H1 (cell line): Measurements from ENCODE around the gene NBAS. TPM values are rescaled to one million over a fixed set of nuclear protein-coding genes. Genes with fewer than 3 reads are reported as not detected.

Experiments
- CTCF ChIA-PET: fragments of 300-600 bp; sonication (Branson Sonifier 250); formaldehyde crosslinking; loops from one replicate; lab custom pipeline; 2021; ENCODE audit not compliant: partially characterized antibody; lab: Charles Lee
- POLR2A ChIA-PET: fragments of 300-600 bp; sonication (Branson Sonifier 250); formaldehyde crosslinking; loops from one replicate; lab custom pipeline; 2021; ENCODE audit warnings: inconsistent platforms; ENCODE audit not compliant: partially characterized antibody; lab: Charles Lee
- DNase-seq, 2 experiments: peaks; one replicate each; pipeline versions ENCODE4 v3.0.0 to v3.0.0-alpha.2; 2010 to 2022; ENCODE audit warnings: low spot score in 2 of 2, low read depth in 1 of 2, mixed read lengths in 1 of 2
- FAIRE-seq: peaks from 2 replicates; lab custom pipeline; 2011; peaks lifted over from hg19 to GRCh38; lab: Jason Lieb, UNC
- H2AFZ ChIP-seq: 2 replicates; pipeline ENCODE4 v1.8.1; 2012; ENCODE audit warnings: low read length, inconsistent platforms
- H2AK5ac ChIP-seq: 2 replicates; pipeline ENCODE4 v1.6.1; 2013; ENCODE audit warnings: low read depth, low read length
- H2BK120ac ChIP-seq: replicated peaks from 2 replicates; pipeline ENCODE3; 2013; ENCODE audit warnings: low read depth, low read length, inconsistent platforms
- H2BK12ac ChIP-seq: 2 replicates; pipeline ENCODE4 v1.6.1; 2013; ENCODE audit warnings: low read depth, low read length
- H2BK15ac ChIP-seq: 2 replicates; pipeline ENCODE4 v1.6.1; 2013; ENCODE audit warnings: low read length
- H2BK20ac ChIP-seq: 2 replicates; pipeline ENCODE4 v1.6.1; 2013; ENCODE audit warnings: low read length
- H2BK5ac ChIP-seq: 2 replicates; pipeline ENCODE4 v1.6.1; 2013; ENCODE audit warnings: low read depth, low read length
- H3K14ac ChIP-seq: 2 replicates; pipeline ENCODE4 v1.6.1; 2013; ENCODE audit warnings: inconsistent platforms; ENCODE audit not compliant: insufficient read length
- H3K18ac ChIP-seq: 2 replicates; pipeline ENCODE4 v1.6.1; 2013; ENCODE audit warnings: low read length; ENCODE audit errors: extremely low read depth
- H3K23ac ChIP-seq: 2 replicates; pipeline ENCODE4 v1.6.1; 2013; ENCODE audit warnings: inconsistent platforms; ENCODE audit not compliant: insufficient read length
- H3K23me2 ChIP-seq: 2 replicates; pipeline ENCODE4 v1.6.1; 2013; ENCODE audit warnings: low read depth, low read length
- H3K27ac ChIP-seq: 2 replicates; pipeline ENCODE4 v1.6.1; 2011; ENCODE audit warnings: low read depth, low read length, inconsistent platforms
- H3K27me3 ChIP-seq, 4 experiments: replicated peaks in 1 of 4; 1 replicate in 1 of 4; 2 replicates in 3 of 4; pipeline versions ENCODE4 v1.6.1 to v1.8.1; 2011 to 2013; ENCODE audit warnings: low read length in 3 of 4, mild to moderate bottlenecking in 3 of 4, inconsistent platforms in 2 of 4, mixed read lengths in 2 of 4, moderate library complexity in 1 of 4; ENCODE audit not compliant: control insufficient read depth in 3 of 4, insufficient read depth in 3 of 4; ENCODE audit errors: extremely low read depth in 1 of 4
- H3K36me3 ChIP-seq, 4 experiments: 2 replicates each; pipeline versions ENCODE4 v1.6.1 to v1.8.1; 2011 to 2013; ENCODE audit warnings: mild to moderate bottlenecking in 4 of 4, low read length in 3 of 4, moderate library complexity in 2 of 4, control low read depth in 1 of 4, inconsistent platforms in 1 of 4; ENCODE audit not compliant: insufficient read depth in 4 of 4, control insufficient read depth in 2 of 4
- H3K4ac ChIP-seq: replicated peaks from 2 replicates; pipeline ENCODE3; 2013; ENCODE audit warnings: low read length, low read depth, mixed read lengths, inconsistent platforms; ENCODE audit not compliant: insufficient read length
- H3K4me1 ChIP-seq, 4 experiments: replicated peaks in 1 of 4; 1 replicate in 1 of 4; 2 replicates in 3 of 4; pipeline versions ENCODE4 v1.6.1 to v1.8.1; 2011 to 2013; ENCODE audit warnings: low read length in 3 of 4, inconsistent platforms in 2 of 4, mixed read lengths in 1 of 4; ENCODE audit not compliant: insufficient read depth in 4 of 4, control insufficient read depth in 3 of 4
- H3K4me2 ChIP-seq, 2 experiments: 2 replicates each; pipeline versions ENCODE4 v1.6.1 to v1.8.1; 2011 to 2013; ENCODE audit warnings: low read depth in 2 of 2, low read length in 2 of 2, control low read depth in 1 of 2, inconsistent platforms in 1 of 2, mild to moderate bottlenecking in 1 of 2; ENCODE audit not compliant: insufficient read depth in 1 of 2
- H3K4me3 ChIP-seq, 4 experiments: fragments of 200-600, 300-600 bp in 1 of 4; sonication (generic), shearing (Covaris generic), sonication (Bioruptor Twin) in 1 of 4; 2 replicates each; pipeline versions ENCODE4 v1.5.1 to v1.8.1; 2011 to 2016; ENCODE audit warnings: low read length in 4 of 4, low read depth in 3 of 4, control low read depth in 2 of 4, inconsistent platforms in 2 of 4, mild to moderate bottlenecking in 2 of 4, mixed read lengths in 1 of 4, moderate library complexity in 1 of 4; ENCODE audit not compliant: insufficient read depth in 2 of 4; ENCODE audit errors: extremely low read depth in 1 of 4
- H3K56ac ChIP-seq: replicated peaks from 2 replicates; pipeline ENCODE3; 2013; ENCODE audit warnings: low read depth, mild to moderate bottlenecking, mixed read lengths, low read length, inconsistent platforms; ENCODE audit not compliant: insufficient read length
- H3K79me1 ChIP-seq: 2 replicates; pipeline ENCODE4 v1.6.1; 2013; ENCODE audit warnings: low read depth, low read length, control low read depth
- H3K79me2 ChIP-seq, 2 experiments: 2 replicates each; pipeline versions ENCODE4 v1.6.1 to v1.8.1; 2012 to 2013; ENCODE audit warnings: low read length in 2 of 2, mild to moderate bottlenecking in 2 of 2, inconsistent platforms in 1 of 2; ENCODE audit not compliant: insufficient read depth in 2 of 2, control insufficient read depth in 1 of 2
- H3K9ac ChIP-seq, 4 experiments: replicated peaks in 1 of 4; 1 replicate in 1 of 4; 2 replicates in 3 of 4; pipeline versions ENCODE4 v1.6.1 to v1.8.1; 2011 to 2013; ENCODE audit warnings: low read depth in 3 of 4, low read length in 3 of 4, control low read depth in 2 of 4, mild to moderate bottlenecking in 2 of 4, moderate library complexity in 2 of 4, inconsistent platforms in 1 of 4; ENCODE audit errors: extremely low read depth in 1 of 4
- H3K9me3 ChIP-seq, 2 experiments: 2 replicates each; pipeline versions ENCODE4 v1.6.1 to v1.8.1; 2012 to 2013; ENCODE audit warnings: mild to moderate bottlenecking in 2 of 2, moderate library complexity in 2 of 2, control low read depth in 1 of 2, inconsistent platforms in 1 of 2, low read depth in 1 of 2, low read length in 1 of 2, mixed read lengths in 1 of 2; ENCODE audit not compliant: insufficient read depth in 2 of 2
- H4K20me1 ChIP-seq, 2 experiments: replicated peaks in 1 of 2; 2 replicates each; pipeline versions ENCODE3 to v1.8.1; 2011 to 2013; ENCODE audit warnings: inconsistent platforms in 2 of 2, low read length in 2 of 2, mild to moderate bottlenecking in 1 of 2; ENCODE audit not compliant: insufficient read depth in 2 of 2, control insufficient read depth in 1 of 2
- H4K5ac ChIP-seq: 2 replicates; pipeline ENCODE4 v1.6.1; 2013; ENCODE audit warnings: low read length, low read depth, mixed read lengths, inconsistent platforms; ENCODE audit not compliant: insufficient read length
- H4K8ac ChIP-seq: 2 replicates; pipeline ENCODE4 v1.8.0; 2013; ENCODE audit warnings: mild to moderate bottlenecking, moderate library complexity, low read length, inconsistent platforms; ENCODE audit not compliant: insufficient read depth; ENCODE audit errors: extremely low read depth
- H4K91ac ChIP-seq: replicated peaks from 2 replicates; pipeline ENCODE3; 2013; ENCODE audit warnings: low read length, mixed read lengths, inconsistent platforms; ENCODE audit not compliant: insufficient read length
- ATF2 ChIP-seq: IDR thresholded peaks from 2 replicates; pipeline ENCODE4 v1.6.1; 2012; ENCODE audit warnings: low read length, inconsistent platforms
- BRCA1 ChIP-seq: IDR thresholded peaks from 2 replicates; pipeline ENCODE4 v1.6.1; 2012; ENCODE audit warnings: low read depth, low read length, improper control_type of control experiment
- CBX5 ChIP-seq: fragments of 300-800, 300-1000 bp; sonication (generic); IDR thresholded peaks from 2 replicates; pipeline ENCODE4 v1.7.1; 2016; ENCODE audit warnings: antibody characterized with exemption, low read length, low read depth
- CHD2 ChIP-seq: IDR thresholded peaks from 2 replicates; pipeline ENCODE4 v1.6.1; 2012; ENCODE audit warnings: low read length, improper control_type of control experiment
- CTCF ChIP-seq, 3 experiments: IDR thresholded peaks; 1 replicate in 2 of 3; 2 replicates in 1 of 3; pipeline versions ENCODE4 v1.5.1 to v1.6.1; 2011; ENCODE audit warnings: low read length in 3 of 3, mild to moderate bottlenecking in 3 of 3, inconsistent platforms in 2 of 3, low read depth in 1 of 3, moderate library complexity in 1 of 3; ENCODE audit not compliant: insufficient read depth in 1 of 3; ENCODE audit errors: control extremely low read depth in 1 of 3
- FOSL1 ChIP-seq: IDR thresholded peaks from 2 replicates; pipeline ENCODE4 v1.6.1; 2011; ENCODE audit warnings: mild to moderate bottlenecking, low read depth, low read length, moderate library complexity; ENCODE audit not compliant: insufficient read depth
- HDAC2 ChIP-seq, 2 experiments: fragments of 300-600 bp in 1 of 2; sonication (generic) in 1 of 2; IDR thresholded peaks; 2 replicates each; pipeline ENCODE4 v1.6.1; 2011 to 2012; ENCODE audit warnings: low read depth in 2 of 2, low read length in 2 of 2, mild to moderate bottlenecking in 2 of 2, moderate library complexity in 2 of 2, borderline replicate concordance in 1 of 2, inconsistent platforms in 1 of 2
- KDM5A ChIP-seq: fragments of 200-600 bp; IDR thresholded peaks from 2 replicates; pipeline ENCODE4 v1.7.1; 2012; ENCODE audit warnings: mild to moderate bottlenecking, low read length, inconsistent platforms, mixed read lengths
- NANOG ChIP-seq: IDR thresholded peaks from 2 replicates; pipeline ENCODE4 v1.6.1; 2011; ENCODE audit warnings: low read length, low read depth, mild to moderate bottlenecking, inconsistent platforms; ENCODE audit not compliant: insufficient read depth, poor library complexity, severe bottlenecking
- POLR2AphosphoS5 ChIP-seq: IDR thresholded peaks from 2 replicates; pipeline ENCODE4 v1.6.1; 2011; ENCODE audit warnings: low read depth, low read length
- YY1 ChIP-seq: IDR thresholded peaks from 2 replicates; pipeline ENCODE4 v1.6.1; 2011; ENCODE audit warnings: low read depth, mild to moderate bottlenecking, low read length
- polyA plus RNA-seq, 7 experiments: library from polyadenylated mRNA; depleted of rRNA in 3 of 7; stranded (reverse) in 5 of 7; unstranded in 2 of 7; fragments of >200 nt in 5 of 7; fragments of 200-250 nt in 2 of 7; gene quantifications; 1 replicate in 5 of 7; 2 replicates in 1 of 7; 4 replicates in 1 of 7; pipeline versions ENCODE4 v1.2.1 to v1.2.3, GENCODE V29; 2011 to 2013; ENCODE audit warnings: missing spikeins in 2 of 7, mixed read lengths in 2 of 7
- total RNA-seq: library from RNA; stranded (reverse); fragmentation: NEBNext Ultra II Directional; extraction: Animal tissue kit (Norgen Biotek cat#: 25700); gene quantifications from 2 replicates; pipeline ENCODE4 v1.2.1, GENCODE V29; 2021

The NBAS gene
- total and polyA plus RNA-seq, 2 of the 8 experiments (the other 6 are each of a cell fraction or from before 2014, with no cell fraction given): 19.6 to 34.8 TPM

GRCh38 chr2:15480552-15480951, 80.6 kb downstream of the NBAS start:
- H3K18ac ChIP-seq: no peak overlapping the region
- no peak overlapping the region for H2BK5ac ChIP-seq
- no peaks in the 10 kb centered on the region for H3K4me1 ChIP-seq
- H3K79me2 ChIP-seq: no peaks in the 10 kb centered on the region
- H2BK12ac ChIP-seq: no peak overlapping the region
- H3K4me3 ChIP-seq: no peak overlapping the region
- H3K23me2 ChIP-seq: no peaks in the 10 kb centered on the region
- no peak overlapping the region for H4K91ac ChIP-seq
- no peak overlapping the region for H2BK15ac ChIP-seq
- H4K8ac ChIP-seq: no peak overlapping the region
- no peak overlapping the region for H3K27ac ChIP-seq
- no peak overlapping the region for H3K4ac ChIP-seq
- DNase-seq (no peak), FAIRE-seq (no peak)
- no peak overlapping the region for H3K56ac ChIP-seq
- no peaks in the 10 kb centered on the region for H3K27me3 ChIP-seq
- no peak overlapping the region for H3K9ac ChIP-seq
- H4K5ac ChIP-seq: no peak overlapping the region
- CTCF ChIA-PET: interaction anchor here (1.5 kb wide), 1 partner anchor 96 kb away, joined by 6 read pairs; no protein-coding TSS in a partner anchor
- H4K20me1 ChIP-seq: no peaks in the 10 kb centered on the region
- no peak overlapping the region for H3K14ac ChIP-seq
- H2AK5ac ChIP-seq: no peak overlapping the region
- no peak overlapping the region for H3K4me2 ChIP-seq
- no peaks in the 10 kb centered on the region for H3K79me1 ChIP-seq
- POLR2A ChIA-PET: interaction anchor here (0.6 kb wide), 1 partner anchor 137 kb away, joined by 3 read pairs; no protein-coding TSS in a partner anchor
- no peak overlapping the region for H2AFZ ChIP-seq
- no peak overlapping the region for H2BK120ac ChIP-seq
- peaks cover 0 to 3% (median 0%) of the 10 kb centered on the region in 4 experiments; a peak in 1 of 8 replicates for H3K36me3 ChIP-seq
- H2BK20ac ChIP-seq: no peak overlapping the region
- no peak overlapping the region for H3K23ac ChIP-seq
- no peaks in the 10 kb centered on the region for H3K9me3 ChIP-seq
- no peak for TF ChIP-seq BRCA1
- TF ChIP-seq KDM5A: no peak
- no peak for TF ChIP-seq CTCF (IDR thresholded peaks at IDR 0.05; ENCODE audit: control extremely low read depth in 1 of 3, insufficient read depth in 1 of 3, low read depth in 1 of 3, low read length in 3 of 3)
- no peak for TF ChIP-seq CHD2
- no peak for TF ChIP-seq NANOG
- TF ChIP-seq CBX5: no peak
- no peak for TF ChIP-seq FOSL1
- TF ChIP-seq POLR2AphosphoS5: no peak
- no peak for TF ChIP-seq YY1
- TF ChIP-seq HDAC2 (IDR thresholded peaks at IDR 0.05; ENCODE audit: borderline replicate concordance in 1 of 2, low read depth in 2 of 2, low read length in 2 of 2): no peak
- TF ChIP-seq ATF2: no peak
